Panc1 (cell line): ENCODE measurements around the gene SUCLA2. TPM values are rescaled to one million over a fixed set of nuclear protein-coding genes. Genes with fewer than 3 reads are reported as not detected.
"Not testable (repeated sequence)": the region's sequence is repeated elsewhere in the genome, so short reads cannot be mapped to it uniquely, and the experiment has no call there.

Experiments used
- ATAC-seq: fragments of 200-7000 bp; cut with Tn5 transposase; 2 replicates; pipeline ENCODE4 v1.9.1; 2020; ENCODE audit warnings: mild to moderate bottlenecking, moderate library complexity
- BruUV-seq: library from RNA; stranded (reverse); fragments of 400-500 nt; replicated peaks from 2 replicates; lab custom pipeline; 2021; lab: Mats Ljungman, UMichigan
- CTCF ChIA-PET: fragments of 300-600 bp; sonication (Branson Sonifier 250); formaldehyde crosslinking; loops from one replicate; lab custom pipeline; 2022; ENCODE audit warnings: antibody characterized with exemption; lab: Charles Lee
- POLR2A ChIA-PET: fragments of 300-600 bp; sonication (Branson Sonifier 250); formaldehyde crosslinking; loops from one replicate; lab custom pipeline; 2022; ENCODE audit warnings: antibody characterized with exemption; lab: Charles Lee
- DNase-seq: peaks from one replicate; pipeline ENCODE4 v3.0.0-alpha.2; 2010; ENCODE audit warnings: low read depth, low spot score
- H3K27ac ChIP-seq: 2 replicates; pipeline ENCODE4 v1.5.1; 2011; ENCODE audit warnings: mild to moderate bottlenecking, low read length, inconsistent platforms
- H3K27me3 ChIP-seq: fragments of 200-500 bp; sonication (Bioruptor generic); 2 replicates; pipeline ENCODE4 v1.6.0; 2014; ENCODE audit warnings: low read length, inconsistent platforms; ENCODE audit not compliant: control insufficient read depth, insufficient read depth
- H3K36me3 ChIP-seq: fragments of 200-500 bp; sonication (Bioruptor generic); 2 replicates; pipeline ENCODE4 v1.5.1; 2014; ENCODE audit warnings: inconsistent platforms, mild to moderate bottlenecking, low read length, moderate library complexity; ENCODE audit not compliant: control insufficient read depth, insufficient read depth
- H3K4me1 ChIP-seq: 2 replicates; pipeline ENCODE4 v1.5.1; 2011; ENCODE audit warnings: inconsistent platforms, mild to moderate bottlenecking, low read length, moderate library complexity; ENCODE audit not compliant: control insufficient read depth, insufficient read depth
- H3K4me3 ChIP-seq, 2 experiments: 2 replicates each; pipeline ENCODE4 v1.5.1; 2011 to 2012; ENCODE audit warnings: low read depth in 2 of 2, low read length in 2 of 2, mild to moderate bottlenecking in 2 of 2, inconsistent platforms in 1 of 2, moderate library complexity in 1 of 2
- H3K9me3 ChIP-seq: fragments of 200-500 bp; sonication (Bioruptor generic); 2 replicates; pipeline ENCODE4 v1.5.1; 2014; ENCODE audit warnings: low read depth, mild to moderate bottlenecking, inconsistent platforms, low read length, moderate library complexity; ENCODE audit not compliant: control insufficient read depth, insufficient read depth
- CTCF ChIP-seq: fragments of 450-650 bp; IDR thresholded peaks from 2 replicates; pipeline ENCODE4 v1.5.1; 2017; ENCODE audit warnings: mild to moderate bottlenecking
- POLR2AphosphoS5 ChIP-seq: IDR thresholded peaks from 2 replicates; pipeline ENCODE4 v1.6.1; 2012; ENCODE audit warnings: mild to moderate bottlenecking, low read depth, low read length, moderate library complexity
- REST ChIP-seq, 2 experiments: IDR thresholded peaks; 2 replicates each; pipeline ENCODE4 v1.6.1; 2011 to 2012; ENCODE audit warnings: low read depth in 2 of 2, control low read depth in 1 of 2, low read length in 1 of 2, mild to moderate bottlenecking in 1 of 2, moderate library complexity in 1 of 2; ENCODE audit not compliant: insufficient read depth in 1 of 2
- SIN3A ChIP-seq: IDR thresholded peaks from 2 replicates; pipeline ENCODE4 v1.6.1; 2012; ENCODE audit warnings: low read depth, mild to moderate bottlenecking, low read length, moderate library complexity, borderline replicate concordance; ENCODE audit not compliant: insufficient read depth
- TCF7L2 ChIP-seq: IDR thresholded peaks from 2 replicates; pipeline ENCODE4 v1.6.1; 2011; ENCODE audit warnings: mild to moderate bottlenecking, low read depth, low read length, inconsistent platforms
- in situ Hi-C: cut with HindIII; loops from 2 replicates; pipeline ENCODE4 v1.10.0; 2016; ENCODE audit warnings: low sequenced_read_pairs, low pct_unique_long_range_greater_than_20kb
- intact Hi-C: fragments of 100-400 bp; cut with micrococcal nuclease; formaldehyde crosslinking; loops from one replicate; pipeline ENCODE4 v1.10.0; 2022; ENCODE audit not compliant: unreplicated experiment
- total RNA-seq: library from RNA; stranded (reverse); gene quantifications from one replicate; pipeline ENCODE4 v1.2.1, GENCODE V29; 2021; ENCODE audit not compliant: unreplicated experiment

Gene SUCLA2
- total RNA-seq, 1 experiment from 2014 or later: 28.1 TPM

- H3K9me3 ChIP-seq: no peaks in the 10 kb centered on the region
- H3K36me3 ChIP-seq: no peaks in the 10 kb centered on the region; the same call in 1 of the 2 replicates
- H3K4me1 ChIP-seq: no peaks in the 10 kb centered on the region
- DNase-seq (no peak), ATAC-seq (no peak)
- ChIA-PET CTCF (no interaction called here), POLR2A (no interaction called here)
- no peak overlapping the region for H3K27ac ChIP-seq
- in situ Hi-C loops: no loop called here
- no TSS peak for BruUV-seq
- intact Hi-C loops: no loop called here
- no peaks in the 10 kb centered on the region for H3K27me3 ChIP-seq
- no peak overlapping the region for H3K4me3 ChIP-seq
- TF ChIP-seq CTCF: no peak
- TF ChIP-seq SIN3A: no peak
- TF ChIP-seq POLR2AphosphoS5: no peak
- TF ChIP-seq TCF7L2: no peak
- no peak for TF ChIP-seq REST (IDR thresholded peaks at IDR 0.05; ENCODE audit: insufficient read depth in 1 of 2, low read depth in 2 of 2, low read length in 1 of 2)
Measured at GRCh38 chr13:47949799-47950198, 51.3 kb downstream of the SUCLA2 start.

GRCh38 chr13:47945738-47946137 lies 55.3 kb downstream of the SUCLA2 start:
- BruUV-seq: no TSS peak
- POLR2A ChIA-PET: no interaction called here
- Histone ChIP-seq H3K36me3 (no peaks in the 10 kb centered on the region; the same call in 1 of the 2 replicates), H3K9me3 (no peaks in the 10 kb centered on the region), H3K4me3 (no peak overlapping the region), H3K27me3 (no peaks in the 10 kb centered on the region), H3K27ac (no peak overlapping the region), H3K4me1 (no peaks in the 10 kb centered on the region)
- CTCF ChIA-PET: no interaction called here
- TF ChIP-seq CTCF (no peak), SIN3A (no peak), TCF7L2 (no peak), POLR2AphosphoS5 (no peak), REST (IDR thresholded peaks at IDR 0.05; ENCODE audit: insufficient read depth in 1 of 2, low read depth in 2 of 2, low read length in 1 of 2) (no peak)
- DNase-seq: no peak
- intact Hi-C loops: no loop called here
- in situ Hi-C loops: no loop called here
- ATAC-seq: no peak

GRCh38 chr13:47945146-47945545 lies 55.9 kb downstream of the SUCLA2 start:
- CTCF ChIA-PET, DNase-seq, in situ Hi-C loops: not testable (repeated sequence)

More at GRCh38 chr13:47945146-47945545, 55.9 kb downstream of the SUCLA2 start:
- ATAC-seq, intact Hi-C loops, BruUV-seq, H3K9me3 ChIP-seq, H3K27me3 ChIP-seq, H3K4me1 ChIP-seq, H3K36me3 ChIP-seq, H3K27ac ChIP-seq, POLR2A ChIA-PET, H3K4me3 ChIP-seq: not testable (repeated sequence)
